Thoracic aorta (tissue), 2 donors: ENCODE measurements around the gene SPATA31D4. TPM values are rescaled to one million over a fixed set of nuclear protein-coding genes. Genes with fewer than 3 reads are reported as not detected.

ENCODE experiments used
- ATAC-seq: fragments of 150-250 bp; one replicate; pipeline ENCODE4 v1.8.0; 2017; ENCODE audit warnings: low read depth; ENCODE audit not compliant: insufficient number of reproducible peaks, low FRiP score
- DNase-seq: peaks from one replicate; pipeline ENCODE4 v3.0.0-alpha.2; 2020; ENCODE audit warnings: low spot score
- H3K27ac ChIP-seq, 2 donors: fragments of 200-600 bp; sonication (generic); 1 replicate in 1 of 2; 2 replicates in 1 of 2; pipeline ENCODE4 v1.5.1; 2016; ENCODE audit warnings: mild to moderate bottlenecking in 2 of 2, moderate library complexity in 2 of 2
- H3K27me3 ChIP-seq: fragments of 200-600 bp; sonication (generic); replicated peaks from 2 replicates; pipeline ENCODE4 v1.6.0; 2016; ENCODE audit warnings: mild to moderate bottlenecking; ENCODE audit not compliant: insufficient read depth
- H3K36me3 ChIP-seq: fragments of 200-600 bp; sonication (generic); one replicate; pipeline ENCODE4 v1.5.1; 2016
- H3K4me1 ChIP-seq, 2 donors: fragments of 200-600 bp; sonication (generic); 1 replicate in 1 of 2; 2 replicates in 1 of 2; pipeline versions ENCODE4 v1.5.1 to v1.6.0; 2016; ENCODE audit warnings: low read depth in 2 of 2, mild to moderate bottlenecking in 1 of 2; ENCODE audit not compliant: control insufficient read depth in 1 of 2
- H3K4me3 ChIP-seq: fragments of 200-600 bp; sonication (generic); 2 replicates; pipeline ENCODE4 v1.5.1; 2016; ENCODE audit warnings: mild to moderate bottlenecking
- H3K9me3 ChIP-seq: fragments of 200-600 bp; sonication (generic); 2 replicates; pipeline ENCODE4 v1.5.1; 2016
- total RNA-seq, 2 donors: library from RNA; depleted of rRNA; stranded (reverse); fragments of >200 nt; gene quantifications; one replicate each; pipeline versions ENCODE4 v1.1.0 to v1.2.3, GENCODE V29; 2016
- TF ChIP-seq, protein P1 (sequence below): fragments of 200-600 bp; sonication (generic); IDR thresholded peaks from one replicate; pipeline ENCODE4 v1.5.1; 2019; ENCODE audit warnings: antibody characterized with exemption

The SPATA31D4 gene
- total RNA-seq, 2 donors from 2014 or later: not detected

DNA sequence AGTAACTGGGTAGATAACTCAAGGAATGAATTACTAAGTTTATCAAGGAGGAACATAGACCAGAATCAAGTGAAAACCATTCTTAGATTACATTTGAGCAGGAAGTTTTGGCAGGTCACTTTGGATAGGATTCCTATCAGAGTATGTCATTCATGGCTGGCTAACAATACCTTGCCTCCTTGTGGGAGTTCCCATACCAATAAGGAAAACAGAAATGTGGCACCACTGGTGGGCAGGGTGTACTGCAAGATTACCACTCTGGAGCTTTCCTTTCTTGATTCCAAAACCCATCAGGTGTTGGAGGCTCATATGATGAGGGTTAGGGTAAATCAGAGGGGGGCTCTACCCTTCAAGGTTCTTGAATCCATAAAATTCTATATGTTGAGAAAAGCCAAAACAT, 41.7 kb downstream of the SPATA31D4 start:
- ATAC-seq (no peak), DNase-seq (no peak)
- H3K27ac ChIP-seq: no peak overlapping the region
- H3K36me3 ChIP-seq: no peaks in the 10 kb centered on the region
- no peaks in the 10 kb centered on the region for H3K4me1 ChIP-seq
- no peak overlapping the region for H3K4me3 ChIP-seq
- TF ChIP-seq, protein P1, sequence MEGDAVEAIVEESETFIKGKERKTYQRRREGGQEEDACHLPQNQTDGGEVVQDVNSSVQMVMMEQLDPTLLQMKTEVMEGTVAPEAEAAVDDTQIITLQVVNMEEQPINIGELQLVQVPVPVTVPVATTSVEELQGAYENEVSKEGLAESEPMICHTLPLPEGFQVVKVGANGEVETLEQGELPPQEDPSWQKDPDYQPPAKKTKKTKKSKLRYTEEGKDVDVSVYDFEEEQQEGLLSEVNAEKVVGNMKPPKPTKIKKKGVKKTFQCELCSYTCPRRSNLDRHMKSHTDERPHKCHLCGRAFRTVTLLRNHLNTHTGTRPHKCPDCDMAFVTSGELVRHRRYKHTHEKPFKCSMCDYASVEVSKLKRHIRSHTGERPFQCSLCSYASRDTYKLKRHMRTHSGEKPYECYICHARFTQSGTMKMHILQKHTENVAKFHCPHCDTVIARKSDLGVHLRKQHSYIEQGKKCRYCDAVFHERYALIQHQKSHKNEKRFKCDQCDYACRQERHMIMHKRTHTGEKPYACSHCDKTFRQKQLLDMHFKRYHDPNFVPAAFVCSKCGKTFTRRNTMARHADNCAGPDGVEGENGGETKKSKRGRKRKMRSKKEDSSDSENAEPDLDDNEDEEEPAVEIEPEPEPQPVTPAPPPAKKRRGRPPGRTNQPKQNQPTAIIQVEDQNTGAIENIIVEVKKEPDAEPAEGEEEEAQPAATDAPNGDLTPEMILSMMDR: no peak
- H3K27me3 ChIP-seq: no peaks in the 10 kb centered on the region
- peaks cover 1% of the 10 kb centered on the region for H3K9me3 ChIP-seq

DNA sequence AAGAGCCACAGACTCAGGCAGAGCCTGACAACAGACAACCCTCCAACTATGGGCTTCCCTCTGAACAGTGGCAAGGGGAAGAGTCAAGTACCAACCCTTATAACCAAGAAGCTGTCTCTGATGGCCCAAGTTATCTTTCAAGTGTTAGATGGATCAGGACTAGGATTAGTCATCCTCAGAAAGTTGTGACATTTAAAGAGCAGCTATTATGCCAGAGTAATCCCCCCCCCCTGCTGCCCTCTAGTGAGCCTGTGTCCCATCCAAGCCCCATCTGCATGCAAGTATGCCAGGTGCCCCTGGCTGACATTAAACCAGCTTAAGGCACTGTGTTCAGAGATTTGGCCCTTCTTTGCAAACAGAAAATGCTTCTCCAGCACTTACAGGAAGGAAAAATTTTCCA, 43.5 kb downstream of the SPATA31D4 start:
- ATAC-seq: no peak
- Histone ChIP-seq H3K27ac (no peak overlapping the region), H3K9me3 (no peaks in the 10 kb centered on the region)

DNA sequence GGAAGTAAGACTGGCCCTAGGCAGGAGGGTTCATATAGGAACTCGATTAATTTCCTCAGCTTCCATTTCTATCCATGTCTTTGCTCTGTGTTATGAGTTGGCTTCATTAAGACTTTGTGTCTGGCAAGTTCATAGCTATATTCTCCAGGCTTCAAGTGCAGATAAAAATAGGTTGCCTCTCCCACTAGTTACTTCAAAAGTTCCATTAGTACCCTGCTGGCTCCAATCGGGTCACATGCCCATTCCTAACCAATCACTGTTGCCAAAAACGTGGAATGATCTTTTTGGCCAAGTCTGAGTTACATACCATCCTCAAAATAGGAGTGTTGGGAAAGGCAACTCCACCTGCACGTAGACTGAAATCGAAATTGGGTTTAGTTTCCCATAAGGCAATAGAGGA, 46.5 kb downstream of the SPATA31D4 start:
- ATAC-seq (peak; percentile 34), DNase-seq (no peak)
- no peaks in the 10 kb centered on the region for H3K36me3 ChIP-seq
- no peak overlapping the region for H3K27ac ChIP-seq
- TF ChIP-seq, protein P1: no peak
- no peaks in the 10 kb centered on the region for H3K9me3 ChIP-seq
- H3K27me3 ChIP-seq: no peaks in the 10 kb centered on the region
- no peaks in the 10 kb centered on the region for H3K4me1 ChIP-seq
- H3K4me3 ChIP-seq: no peak overlapping the region

More for the DNA sequence above, 43.5 kb downstream of the SPATA31D4 start:
- Histone ChIP-seq H3K4me1 (no peaks in the 10 kb centered on the region), H3K4me3 (no peak overlapping the region), H3K27me3 (no peaks in the 10 kb centered on the region), H3K36me3 (no peaks in the 10 kb centered on the region)
- TF ChIP-seq, protein P1: no peak
- DNase-seq: no peak

DNA sequence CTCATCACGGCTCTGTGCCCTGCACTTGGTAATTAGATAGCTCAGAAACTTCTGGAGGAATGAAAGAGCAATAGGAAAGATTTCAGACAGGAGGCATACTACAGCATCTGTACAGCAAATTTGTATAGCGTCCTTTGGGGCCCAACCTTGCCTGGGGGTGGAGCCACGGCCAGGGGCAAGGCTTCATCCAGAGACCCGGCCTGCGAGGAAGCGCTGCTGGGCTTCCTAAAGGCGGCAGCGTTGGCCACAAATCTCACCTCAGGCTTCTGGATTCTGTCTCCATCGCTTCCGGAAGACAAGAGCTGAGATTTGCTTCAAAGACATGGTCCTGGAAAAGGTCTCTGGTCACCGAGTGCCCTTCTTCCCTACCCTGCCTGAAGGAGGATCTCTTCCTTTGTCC, 48.1 kb downstream of the SPATA31D4 start:
- TF ChIP-seq, protein P1: no peak
- Histone ChIP-seq H3K4me1 (no peaks in the 10 kb centered on the region), H3K9me3 (no peaks in the 10 kb centered on the region)

DNA sequence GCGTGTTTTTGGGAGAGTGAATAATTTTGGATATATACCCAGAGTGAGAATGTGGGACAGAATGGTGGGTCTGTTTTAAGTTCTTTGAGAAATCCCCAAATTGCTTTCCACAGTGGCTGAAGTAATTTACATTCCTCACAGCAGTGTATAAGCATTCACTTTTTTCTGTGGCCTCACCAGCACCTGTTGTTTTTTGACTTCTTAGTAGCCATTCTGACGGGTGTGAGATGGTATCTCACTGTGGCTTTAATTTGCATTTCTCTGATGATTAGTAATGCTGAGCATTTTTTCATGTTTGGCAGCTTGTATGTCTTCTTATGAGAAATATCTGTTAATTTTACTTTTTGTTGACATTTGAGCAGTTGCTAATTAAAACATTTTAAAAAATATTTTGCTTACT, 51.0 kb downstream of the SPATA31D4 start:
- ATAC-seq (no peak), DNase-seq (no peak)
- H3K9me3 ChIP-seq: no peaks in the 10 kb centered on the region
- H3K4me1 ChIP-seq: no peaks in the 10 kb centered on the region
- no peak overlapping the region for H3K27ac ChIP-seq
- H3K27me3 ChIP-seq: no peaks in the 10 kb centered on the region
- TF ChIP-seq, protein P1: no peak
- no peaks in the 10 kb centered on the region for H3K36me3 ChIP-seq
- no peak overlapping the region for H3K4me3 ChIP-seq

More for the DNA sequence above, 48.1 kb downstream of the SPATA31D4 start:
- no peak for DNase-seq
- H3K4me3 ChIP-seq: no peak overlapping the region
- H3K27me3 ChIP-seq: no peaks in the 10 kb centered on the region
- no peak for ATAC-seq
- H3K36me3 ChIP-seq: no peaks in the 10 kb centered on the region
- H3K27ac ChIP-seq: no peak overlapping the region
